Measurements from ENCODE around the gene CACNB4. TPM values are rescaled to one million over a fixed set of nuclear protein-coding genes. Genes with fewer than 3 reads are reported as not detected.

CACNB4 gene
- total and polyA plus RNA-seq, 2 of the 4 experiments (the other 2 are of a cell fraction) = 0.12 to 0.36 TPM

DNA sequence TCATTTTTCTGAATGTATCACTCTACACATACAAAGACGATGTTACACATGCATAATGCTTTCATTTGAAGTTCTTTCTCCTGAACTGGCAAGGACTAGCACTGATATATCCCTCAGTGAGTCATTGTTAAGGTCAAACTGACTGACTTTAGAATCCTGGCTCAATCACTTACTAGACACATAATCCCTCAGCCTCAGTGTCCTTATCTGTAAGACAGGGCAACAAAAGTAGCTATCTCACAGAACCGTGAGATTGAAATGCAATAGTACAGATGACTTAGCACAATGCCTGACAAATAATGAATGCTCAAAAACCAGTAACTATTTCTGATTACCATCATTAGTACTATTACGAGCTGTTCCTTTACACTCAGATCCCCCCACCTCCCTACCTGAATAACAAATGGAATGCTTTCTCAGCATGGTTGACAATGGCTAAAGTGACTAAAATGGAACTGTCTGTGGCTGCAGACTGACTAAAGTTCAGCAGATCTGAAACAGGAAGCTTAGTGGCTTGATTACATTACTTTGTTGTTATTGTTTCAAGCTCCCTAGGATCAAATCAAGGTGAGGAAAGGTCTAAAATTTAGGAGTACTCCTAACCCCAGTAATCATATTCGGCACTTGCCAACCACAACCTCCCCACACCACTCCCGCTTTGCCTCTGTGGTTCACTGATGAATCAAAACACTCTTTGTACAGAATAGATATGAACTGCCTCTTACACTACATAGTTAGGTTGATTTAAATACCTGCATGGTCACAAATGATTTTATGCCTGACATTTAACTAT is 35.8 kb upstream of the CACNB4 start:
- no peak overlapping the region for H4K5ac ChIP-seq (ENCODE audit: low read depth, low read length)
- H2AK5ac ChIP-seq (ENCODE audit: low read depth, low read length) = no peak overlapping the region
- H3K36me3 ChIP-seq (ENCODE audit: control insufficient read depth, insufficient read depth, low read length) = peaks cover 2% of the 10 kb centered on the region; the same call in 1 of the 2 replicates
- no peak overlapping the region for H3K18ac ChIP-seq (ENCODE audit: low read depth, low read length)
- H2BK20ac ChIP-seq (ENCODE audit: low read depth, low read length) = no peak overlapping the region
- H3K4me2 ChIP-seq (ENCODE audit: low read depth, low read length) = peak overlapping the region; percentile 42; the same call in 1 of the 2 replicates
- TF ChIP-seq MAZ (IDR thresholded peaks at IDR 0.05; ENCODE audit: borderline replicate concordance, low read depth, low read length) = no peak
- peak; percentile 6; the same call in 1 of the 2 replicates for TF ChIP-seq FOS (IDR thresholded peaks at IDR 0.05; ENCODE audit: low read depth, low read length)
- H3K27me3 ChIP-seq (ENCODE audit: control insufficient read depth, insufficient read depth, low read length) = no peaks in the 10 kb centered on the region
- no peaks in the 10 kb centered on the region for H3K9me3 ChIP-seq (ENCODE audit: control insufficient read depth, insufficient read depth, low read length)
- ChIA-PET CTCF (interaction anchor here (0.7 kb wide), 1 partner anchor 16 kb away, joined by 3 read pairs; no protein-coding TSS in a partner anchor), POLR2A (ENCODE audit: unreplicated experiment) (no interaction called here)
- H3K4me1 ChIP-seq (ENCODE audit: control insufficient read depth, insufficient read depth, low read length) = peaks cover 3% of the 10 kb centered on the region; the same call in 1 of the 2 replicates
- H4K91ac ChIP-seq (ENCODE audit: insufficient read depth, low read depth, low read length) = no peak overlapping the region
- DNase-seq (peak; percentile 68), ATAC-seq (ENCODE audit: low read depth) (peak; percentile 62)
- H2AFZ ChIP-seq (replicated peaks; ENCODE audit: low read length, poor library complexity) = no peak overlapping the region
- no peak overlapping the region; the same call in 1 of the 2 replicates for H3K14ac ChIP-seq (replicated peaks; ENCODE audit: low read depth, low read length)
- no CpG with 5 or more reads among the region's 5 CpGs for WGBS, 2 experiments (ENCODE audit: extremely low coverage in 2 of 2, insufficient read length in 1 of 2)
- no peak overlapping the region for H3K56ac ChIP-seq (ENCODE audit: extremely low read depth, insufficient read depth, low read length)
- intact Hi-C loops (cut with micrococcal nuclease) (no loop called here), dilution Hi-C loops (cut with HindIII; ENCODE audit: low sequenced_read_pairs, unreplicated experiment) (no loop called here), in situ Hi-C loops (cut with MboI; ENCODE audit: low sequenced_read_pairs) (no loop called here)
- 0 out of 2 replicates have a peak, but pooled peaks cover 5% of the 10 kb centered on the region for H4K20me1 ChIP-seq (ENCODE audit: insufficient read depth, low read length)
- no peak overlapping the region for H3K4ac ChIP-seq (ENCODE audit: low read depth, low read length)
- H2AK9ac ChIP-seq (replicated peaks; ENCODE audit: low read depth, low read length, poor library complexity) = no peak overlapping the region
- no peak overlapping the region for H2BK15ac ChIP-seq (ENCODE audit: low read depth, low read length)
- no peak overlapping the region for H2BK120ac ChIP-seq (ENCODE audit: low read depth, low read length)
- peaks cover 0 to 6% of the 10 kb centered on the region in 2 experiments; a peak in 1 of 4 replicates for H3K79me1 ChIP-seq (ENCODE audit: low read depth in 1 of 2, low read length in 2 of 2)
- H2BK5ac ChIP-seq (ENCODE audit: low read depth, low read length, poor library complexity, severe bottlenecking) = no peak overlapping the region
- peaks cover 7% of the 10 kb centered on the region for H3K9me1 ChIP-seq (ENCODE audit: insufficient read depth, low read length)
- H3K27ac ChIP-seq (ENCODE audit: insufficient read depth, low read length) = no peak overlapping the region
- no peak overlapping the region for H3K4me3 ChIP-seq (ENCODE audit: insufficient read depth, low read depth, low read length)
- H3K9ac ChIP-seq (ENCODE audit: low read depth, low read length) = no peak overlapping the region
- no TSS peak for BruUV-seq (replicated peaks)
- no peak overlapping the region for H3K23ac ChIP-seq (ENCODE audit: low read depth, low read length)
- no peak overlapping the region for H4K8ac ChIP-seq (ENCODE audit: low read depth in 2 of 2, low read length in 2 of 2)
